HG02938 (cell line): ENCODE results near the gene POLR1A.

ENCODE experiments used
- ATAC-seq: cut with Tn5 transposase; IDR thresholded peaks from one replicate; pipeline ENCODE4 v1.9.1; 2021; ENCODE audit warnings: mild to moderate bottlenecking, moderate library complexity; ENCODE audit not compliant: unreplicated experiment

Gene POLR1A

GRCh38 chr2:86038291-86039081 is 67.2 kb downstream of the POLR1A start:
- ATAC-seq: no peak

- ATAC-seq: no peak
These were observed 67.9 kb downstream of the POLR1A start for GRCh38 chr2:86037795-86038192.

DNA sequence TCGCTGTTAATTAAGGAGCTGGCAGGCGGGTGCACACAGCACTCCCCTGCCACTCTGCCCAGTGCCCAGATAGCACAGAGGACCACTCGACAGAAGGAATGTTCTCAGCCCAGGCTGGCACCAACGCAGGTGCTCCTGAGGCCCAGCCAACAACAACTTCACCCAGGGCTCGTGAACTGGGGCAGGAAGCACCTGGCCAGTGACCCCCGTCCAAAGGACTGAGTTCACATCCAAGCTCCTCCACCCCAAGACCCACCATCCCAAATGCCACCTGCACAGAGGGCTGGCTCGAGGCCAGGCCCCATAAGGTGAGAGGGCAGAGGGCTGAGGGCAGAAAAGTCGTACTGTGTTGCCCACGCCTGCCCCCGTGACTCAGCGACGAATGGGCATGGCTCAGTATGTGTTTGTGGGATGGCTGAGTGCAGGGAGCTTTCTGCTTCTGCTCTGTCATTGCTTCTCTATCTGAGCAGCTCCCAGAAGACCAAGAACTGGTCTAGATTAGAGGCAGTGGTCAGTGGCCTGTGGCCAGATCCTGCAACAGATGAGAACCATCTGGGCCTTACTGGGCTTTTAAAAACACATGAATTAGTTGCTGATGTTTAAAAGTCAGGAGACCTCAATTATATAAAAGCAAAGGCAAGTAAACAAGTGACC is 68.4 kb downstream of the POLR1A start:
- no peak for ATAC-seq

GRCh38 chr2:86036669-86037138 is 69.0 kb downstream of the POLR1A start:
- ATAC-seq: no peak

DNA sequence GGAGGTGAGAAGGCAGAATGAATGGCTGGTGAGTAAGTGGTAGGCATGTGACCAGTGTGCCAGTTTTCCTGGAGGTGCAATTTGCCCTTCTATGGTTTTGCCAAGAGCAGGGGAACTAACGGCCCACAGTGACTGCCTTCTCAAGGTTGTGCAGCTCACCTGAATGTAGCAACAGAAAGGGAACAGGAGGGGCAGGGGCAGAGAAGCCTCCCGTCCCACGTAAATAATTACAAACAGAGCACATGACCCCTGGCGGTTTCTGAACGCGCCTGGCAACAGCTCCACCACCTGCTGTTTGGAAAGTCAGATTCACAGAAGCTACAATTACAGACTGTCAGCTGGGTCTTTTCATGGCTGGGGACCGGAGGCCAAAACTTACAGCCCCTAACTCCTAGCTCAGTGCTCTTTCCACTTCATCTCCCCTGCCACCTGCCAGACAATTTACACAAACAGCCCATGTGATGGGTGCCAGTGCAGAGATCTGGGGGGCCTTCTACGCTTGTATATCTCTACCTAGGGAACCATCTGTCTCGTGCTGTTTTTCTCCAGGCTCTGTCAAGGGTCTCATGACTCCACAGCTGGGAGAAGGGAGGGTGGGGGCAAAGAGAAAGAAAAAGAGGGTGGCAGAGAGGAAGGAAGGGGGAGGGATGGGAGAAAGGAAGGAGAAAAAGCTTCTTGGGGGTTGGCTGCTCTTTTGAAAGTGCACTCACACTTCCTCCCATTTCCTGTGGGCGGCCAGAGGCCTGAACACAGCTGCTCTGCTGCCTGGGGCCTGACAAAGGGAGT is 69.6 kb downstream of the POLR1A start:
- ATAC-seq: peak; percentile 64

- no peak for ATAC-seq
These were observed 70.3 kb downstream of the POLR1A start for GRCh38 chr2:86035376-86035882.

GRCh38 chr2:86033751-86034692 is 71.7 kb downstream of the POLR1A start:
- no peak for ATAC-seq

GRCh38 chr2:86032861-86033595 is 72.7 kb downstream of the POLR1A start:
- ATAC-seq: no peak

GRCh38 chr2:86031606-86032005 is 74.1 kb downstream of the POLR1A start:
- ATAC-seq: no peak

- no peak for ATAC-seq
These were observed 74.5 kb downstream of the POLR1A start for GRCh38 chr2:86031151-86031550.

DNA sequence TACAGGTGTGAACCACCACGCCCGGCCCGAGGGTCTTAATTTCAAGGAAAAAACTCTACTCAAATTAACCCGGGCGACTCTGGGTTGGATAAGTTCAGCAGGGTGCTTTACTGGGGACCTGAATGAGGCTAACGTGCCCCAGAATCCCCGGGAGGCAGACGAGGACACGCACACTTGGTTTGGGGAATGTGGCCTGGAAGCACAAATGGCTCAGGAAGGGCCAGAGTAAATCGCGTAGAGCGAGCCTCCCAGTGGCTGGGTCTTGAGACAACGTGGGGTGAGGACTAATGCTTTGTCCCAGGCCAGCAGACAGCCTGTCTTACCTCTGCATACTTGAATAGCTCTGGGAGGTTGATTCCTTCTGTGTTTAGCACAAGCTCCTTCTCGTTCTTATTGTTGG is 75.8 kb downstream of the POLR1A start:
- no peak for ATAC-seq

GRCh38 chr2:86028766-86029381 is 76.8 kb downstream of the POLR1A start:
- no peak for ATAC-seq

GRCh38 chr2:86027922-86028765 is 77.5 kb downstream of the POLR1A start:
- ATAC-seq: no peak

- ATAC-seq: no peak
These were observed 78.3 kb downstream of the POLR1A start for GRCh38 chr2:86027196-86027921.

GRCh38 chr2:86026744-86027065 is 79.0 kb downstream of the POLR1A start:
- no peak for ATAC-seq

- no peak for ATAC-seq
These were observed 79.5 kb downstream of the POLR1A start for GRCh38 chr2:86025976-86026743.

GRCh38 chr2:86025229-86025820 is 80.4 kb downstream of the POLR1A start:
- no peak for ATAC-seq
